ENCODE results near the gene TANC2.

- TF ChIP-seq POLR2A (IDR thresholded peaks at IDR 0.05) = no peak
- TF ChIP-seq, protein P1, sequence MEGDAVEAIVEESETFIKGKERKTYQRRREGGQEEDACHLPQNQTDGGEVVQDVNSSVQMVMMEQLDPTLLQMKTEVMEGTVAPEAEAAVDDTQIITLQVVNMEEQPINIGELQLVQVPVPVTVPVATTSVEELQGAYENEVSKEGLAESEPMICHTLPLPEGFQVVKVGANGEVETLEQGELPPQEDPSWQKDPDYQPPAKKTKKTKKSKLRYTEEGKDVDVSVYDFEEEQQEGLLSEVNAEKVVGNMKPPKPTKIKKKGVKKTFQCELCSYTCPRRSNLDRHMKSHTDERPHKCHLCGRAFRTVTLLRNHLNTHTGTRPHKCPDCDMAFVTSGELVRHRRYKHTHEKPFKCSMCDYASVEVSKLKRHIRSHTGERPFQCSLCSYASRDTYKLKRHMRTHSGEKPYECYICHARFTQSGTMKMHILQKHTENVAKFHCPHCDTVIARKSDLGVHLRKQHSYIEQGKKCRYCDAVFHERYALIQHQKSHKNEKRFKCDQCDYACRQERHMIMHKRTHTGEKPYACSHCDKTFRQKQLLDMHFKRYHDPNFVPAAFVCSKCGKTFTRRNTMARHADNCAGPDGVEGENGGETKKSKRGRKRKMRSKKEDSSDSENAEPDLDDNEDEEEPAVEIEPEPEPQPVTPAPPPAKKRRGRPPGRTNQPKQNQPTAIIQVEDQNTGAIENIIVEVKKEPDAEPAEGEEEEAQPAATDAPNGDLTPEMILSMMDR (IDR thresholded peaks at IDR 0.05 in 8 of 11, conservative IDR thresholded peaks at IDR 0.05 in 3 of 11) = peak; percentile 65 to 93 (median 81)
- no peak for TF ChIP-seq POLR2AphosphoS5 (IDR thresholded peaks at IDR 0.05)
Observed at GRCh38 chr17:62968445-62968923, 2.4 kb downstream of the TANC2 start.

Measured in spleen (tissue), 7 donors.